HG03097 (cell line): ENCODE data around the gene TBC1D3C.
"Not testable (repeated sequence)": the region's sequence is repeated elsewhere in the genome, so short reads cannot be mapped to it uniquely, and the experiment has no call there.

Source experiments
- ATAC-seq: cut with Tn5 transposase; IDR thresholded peaks from one replicate; pipeline ENCODE4 v1.9.1; 2021; ENCODE audit not compliant: unreplicated experiment, low FRiP score

Gene TBC1D3C

DNA sequence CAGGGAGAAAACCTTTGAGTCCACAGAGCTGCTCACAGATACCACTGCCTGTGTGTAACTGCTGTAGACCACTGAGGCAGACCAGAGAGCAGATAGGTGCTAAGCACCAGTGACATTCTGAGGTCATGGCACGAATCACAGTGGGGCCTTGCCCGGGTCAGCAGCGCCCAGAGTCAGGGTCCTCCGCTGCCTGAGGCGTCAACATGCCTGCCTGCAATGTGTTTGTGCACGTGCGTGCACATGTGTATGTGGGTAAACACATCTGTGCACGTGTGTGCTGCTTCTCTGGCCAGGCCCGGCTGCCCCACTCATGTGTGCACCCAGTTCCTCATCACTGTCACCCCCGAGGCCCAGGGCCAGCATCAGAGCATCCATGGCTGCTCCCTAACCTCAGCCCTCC is at the start of gene TBC1D3C:
TSS of gene TBC1D3C (minus strand) at position 101 of the 400 bp plus-strand sequence. CDS start 1,568 bp downstream, outside the sequence.
- ATAC-seq, result not testable (repeated sequence)

GRCh38 chr17:38099262-38099661 is 30.8 kb upstream of the TBC1D3C start:
- ATAC-seq, result not testable (repeated sequence)

- ATAC-seq, result not testable (repeated sequence)
These were observed 25.7 kb upstream of the TBC1D3C start for GRCh38 chr17:38094059-38094694.

DNA sequence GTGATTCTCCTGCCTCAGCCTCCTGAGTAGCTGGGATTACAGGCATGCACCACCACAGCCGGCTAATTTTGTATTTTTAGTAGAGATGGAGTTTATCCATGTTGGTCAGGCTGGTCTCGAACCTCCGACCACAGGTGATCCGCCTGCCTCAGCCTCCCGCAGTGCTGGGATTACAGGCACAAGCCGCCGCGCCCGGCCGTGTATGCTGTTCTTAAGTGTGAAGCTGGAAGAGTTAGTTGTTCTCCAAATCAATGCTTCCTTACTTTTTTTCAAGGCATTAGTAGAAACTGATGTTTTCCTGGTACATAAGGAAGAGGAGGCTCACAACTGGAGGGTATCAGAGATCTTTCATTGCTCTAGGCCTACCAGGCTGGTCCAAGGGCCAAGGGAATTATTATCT is 19.7 kb upstream of the TBC1D3C start:
- ATAC-seq, result not testable (repeated sequence)

DNA sequence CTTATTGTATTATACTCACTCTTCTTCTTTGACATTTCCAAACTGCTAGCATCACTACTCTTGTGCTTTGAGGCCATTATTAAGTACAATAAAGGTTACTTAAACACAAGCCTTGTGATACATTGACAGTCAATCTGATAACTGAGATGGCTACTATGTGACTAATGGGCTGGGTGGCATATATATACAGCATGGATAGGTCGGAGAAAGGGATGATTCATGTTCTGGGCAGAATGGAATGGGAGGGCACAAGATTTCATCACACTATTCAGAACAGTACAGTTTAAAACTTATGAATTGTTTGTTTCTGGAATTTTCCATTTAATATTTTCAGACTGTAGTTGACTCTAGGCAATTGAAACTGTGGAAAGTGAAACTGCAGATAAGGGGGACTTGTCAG is 18.9 kb upstream of the TBC1D3C start:
- not testable (repeated sequence) for ATAC-seq
